ENCODE measurements around the gene UBD. TPM values are rescaled to one million over a fixed set of nuclear protein-coding genes. Genes with fewer than 3 reads are reported as not detected.

UBD gene
- total and polyA plus RNA-seq, 2 of the 13 experiments (the other 11 are each of a cell fraction or from before 2014, with no cell fraction given): 13.9 to 172 TPM

DNA sequence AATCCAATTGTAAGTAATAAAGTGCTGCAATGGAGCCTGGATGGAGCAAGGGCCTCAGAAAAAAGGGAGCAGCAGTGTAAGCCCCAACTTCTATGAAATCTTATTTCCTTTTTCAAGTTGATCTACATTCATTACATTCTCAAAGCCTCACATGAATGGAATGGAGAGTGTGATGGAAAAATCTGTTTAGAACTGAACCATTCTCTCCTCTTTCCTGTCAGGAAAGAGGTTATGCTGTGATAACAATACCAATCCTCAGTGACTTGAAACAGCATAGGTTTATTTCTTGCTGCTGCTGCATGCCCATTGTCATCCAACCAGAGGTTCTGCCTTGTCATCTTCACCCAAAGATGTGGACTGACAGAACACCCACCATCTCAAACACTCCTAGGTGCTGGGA is 16.5 kb upstream of the UBD start:
- H3K4me2 ChIP-seq (ENCODE audit: low read depth, low read length): no peak overlapping the region
- no peaks in the 10 kb centered on the region for H3K36me3 ChIP-seq (replicated peaks in 1 of 2; ENCODE audit: control insufficient read depth in 1 of 2, insufficient read depth in 2 of 2, low read length in 2 of 2)
- DNase-seq (ENCODE audit: low spot score): no peak
- ChIA-PET CTCF (ENCODE audit: low intra/inter-chr PET ratio, low total read pairs) (no interaction called here), POLR2A (no interaction called here)
- H3K4me3 ChIP-seq (replicated peaks in 1 of 3; ENCODE audit: insufficient read depth in 1 of 3, low read depth in 2 of 3, low read length in 3 of 3): no peak overlapping the region
- H4K20me1 ChIP-seq (ENCODE audit: insufficient read depth, low read length): no peaks in the 10 kb centered on the region
- in situ Hi-C loops (cut with HindIII; ENCODE audit: extremely low pct_ligation_motif_present, low pct_unique_long_range_greater_than_20kb): loop anchor here (25.0 kb wide), 2 partner anchors 514 to 739 kb away; no protein-coding TSS in a partner anchor
- ATAC-seq: no peak
- no peaks in the 10 kb centered on the region for H3K79me2 ChIP-seq (ENCODE audit: insufficient read depth, low read length)
- H2AFZ ChIP-seq (ENCODE audit: low read length): no peak overlapping the region
- no peaks in the 10 kb centered on the region for H3K27me3 ChIP-seq (ENCODE audit: control insufficient read depth in 1 of 2, insufficient read depth in 2 of 2, low read length in 2 of 2)
- H3K27ac ChIP-seq (ENCODE audit: extremely low read length, insufficient read depth, low read length): no peak overlapping the region
- H3K9me3 ChIP-seq (ENCODE audit: low read length): no peaks in the 10 kb centered on the region
- H3K4me1 ChIP-seq (ENCODE audit: insufficient read depth, low read length): no peaks in the 10 kb centered on the region
- intact Hi-C loops (cut with micrococcal nuclease; ENCODE audit: unreplicated experiment): no loop called here
- FAIRE-seq: no peak
- H3K9ac ChIP-seq (ENCODE audit: insufficient read depth, low read depth, low read length): no peak overlapping the region
- no TSS peak for BruUV-seq (replicated peaks)
- TF ChIP-seq, protein P1, sequence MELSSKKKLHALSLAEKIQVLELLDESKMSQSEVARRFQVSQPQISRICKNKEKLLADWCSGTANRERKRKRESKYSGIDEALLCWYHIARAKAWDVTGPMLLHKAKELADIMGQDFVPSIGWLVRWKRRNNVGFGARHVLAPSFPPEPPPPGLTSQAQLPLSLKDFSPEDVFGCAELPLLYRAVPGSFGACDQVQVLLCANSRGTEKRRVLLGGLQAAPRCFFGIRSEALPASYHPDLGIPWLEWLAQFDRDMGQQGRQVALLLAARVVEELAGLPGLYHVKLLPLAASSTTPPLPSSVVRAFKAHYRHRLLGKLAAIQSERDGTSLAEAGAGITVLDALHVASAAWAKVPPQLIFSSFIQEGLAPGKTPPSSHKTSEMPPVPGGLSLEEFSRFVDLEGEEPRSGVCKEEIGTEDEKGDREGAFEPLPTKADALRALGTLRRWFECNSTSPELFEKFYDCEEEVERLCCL (CRISPR knock-in tag; IDR thresholded peaks at IDR 0.05; ENCODE audit: borderline replicate concordance): no peak
- no peak for TF ChIP-seq CEBPB (IDR thresholded peaks at IDR 0.05; ENCODE audit: borderline replicate concordance, low read depth, low read length)
- TF ChIP-seq TFDP2 (CRISPR knock-in tag; IDR thresholded peaks at IDR 0.05): no peak
- no peak for TF ChIP-seq ZNF879 (CRISPR knock-in tag; IDR thresholded peaks at IDR 0.05)
- TF ChIP-seq JUND (CRISPR knock-in tag; IDR thresholded peaks at IDR 0.05): no peak
- no peak for TF ChIP-seq RAD21 (CRISPR knock-in tag; IDR thresholded peaks at IDR 0.05)
- no peak for TF ChIP-seq RCOR2 (CRISPR knock-in tag; IDR thresholded peaks at IDR 0.05)
- no peak for TF ChIP-seq TRIM24 (CRISPR knock-in tag; IDR thresholded peaks at IDR 0.05)
- TF ChIP-seq, protein P2, sequence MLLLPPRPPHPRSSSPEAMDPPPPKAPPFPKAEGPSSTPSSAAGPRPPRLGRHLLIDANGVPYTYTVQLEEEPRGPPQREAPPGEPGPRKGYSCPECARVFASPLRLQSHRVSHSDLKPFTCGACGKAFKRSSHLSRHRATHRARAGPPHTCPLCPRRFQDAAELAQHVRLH (CRISPR knock-in tag; IDR thresholded peaks at IDR 0.05; ENCODE audit: borderline replicate concordance, low read depth): no peak
- TF ChIP-seq, protein P3, sequence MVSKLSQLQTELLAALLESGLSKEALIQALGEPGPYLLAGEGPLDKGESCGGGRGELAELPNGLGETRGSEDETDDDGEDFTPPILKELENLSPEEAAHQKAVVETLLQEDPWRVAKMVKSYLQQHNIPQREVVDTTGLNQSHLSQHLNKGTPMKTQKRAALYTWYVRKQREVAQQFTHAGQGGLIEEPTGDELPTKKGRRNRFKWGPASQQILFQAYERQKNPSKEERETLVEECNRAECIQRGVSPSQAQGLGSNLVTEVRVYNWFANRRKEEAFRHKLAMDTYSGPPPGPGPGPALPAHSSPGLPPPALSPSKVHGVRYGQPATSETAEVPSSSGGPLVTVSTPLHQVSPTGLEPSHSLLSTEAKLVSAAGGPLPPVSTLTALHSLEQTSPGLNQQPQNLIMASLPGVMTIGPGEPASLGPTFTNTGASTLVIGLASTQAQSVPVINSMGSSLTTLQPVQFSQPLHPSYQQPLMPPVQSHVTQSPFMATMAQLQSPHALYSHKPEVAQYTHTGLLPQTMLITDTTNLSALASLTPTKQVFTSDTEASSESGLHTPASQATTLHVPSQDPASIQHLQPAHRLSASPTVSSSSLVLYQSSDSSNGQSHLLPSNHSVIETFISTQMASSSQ (IDR thresholded peaks at IDR 0.05; ENCODE audit: low read depth): no peak
- TF ChIP-seq, protein P3 (CRISPR knock-in tag; IDR thresholded peaks at IDR 0.05; ENCODE audit: borderline replicate concordance): no peak
- TF ChIP-seq, protein P4, sequence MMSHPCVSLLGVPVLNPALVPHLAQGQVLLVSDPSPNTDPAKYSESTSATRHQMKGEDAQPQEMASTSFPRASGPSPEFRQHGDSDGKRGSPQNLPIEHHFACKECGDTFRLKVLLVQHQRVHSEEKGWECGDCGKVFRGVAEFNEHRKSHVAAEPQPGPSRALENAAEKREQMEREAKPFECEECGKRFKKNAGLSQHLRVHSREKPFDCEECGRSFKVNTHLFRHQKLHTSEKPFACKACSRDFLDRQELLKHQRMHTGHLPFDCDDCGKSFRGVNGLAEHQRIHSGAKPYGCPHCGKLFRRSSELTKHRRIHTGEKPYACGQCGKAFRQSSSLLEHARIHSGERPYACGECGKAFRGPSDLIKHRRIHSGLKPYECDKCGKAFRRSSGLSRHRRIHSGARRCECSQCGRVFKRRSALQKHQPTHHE (CRISPR knock-in tag; IDR thresholded peaks at IDR 0.05; ENCODE audit: borderline replicate concordance): no peak
- TF ChIP-seq ZSCAN25 (CRISPR knock-in tag; IDR thresholded peaks at IDR 0.05): no peak
- TF ChIP-seq CBX5 (CRISPR knock-in tag; IDR thresholded peaks at IDR 0.05; ENCODE audit: borderline replicate concordance): no peak
- no peak for TF ChIP-seq HMG20B (CRISPR knock-in tag; conservative IDR thresholded peaks at IDR 0.05)
- TF ChIP-seq SCMH1 (CRISPR knock-in tag; IDR thresholded peaks at IDR 0.05; ENCODE audit: borderline replicate concordance): no peak
- TF ChIP-seq ZSCAN22 (CRISPR knock-in tag; IDR thresholded peaks at IDR 0.05): no peak
- no peak for TF ChIP-seq ZMYM3 (CRISPR knock-in tag; IDR thresholded peaks at IDR 0.05)
- TF ChIP-seq GATA4 (IDR thresholded peaks at IDR 0.05; ENCODE audit: borderline replicate concordance, low read depth): no peak

Data from HepG2 (cell line).